GM15510 (cell line): ENCODE measurements around the gene TMPRSS13.

ENCODE experiments used
- POLR2A ChIP-seq: IDR thresholded peaks from 3 replicates; pipeline ENCODE4 v1.6.1; 2011; ENCODE audit warnings: borderline replicate concordance; ENCODE audit not compliant: insufficient read length; ENCODE audit errors: extremely low read depth

The TMPRSS13 gene

GRCh38 chr11:117929142-117929915 lies at the start of gene TMPRSS13:
TSS of gene TMPRSS13 (minus strand) at chr11:117929402. CDS start at chr11:117929307, 95 bp downstream.
- no peak for TF ChIP-seq POLR2A

DNA sequence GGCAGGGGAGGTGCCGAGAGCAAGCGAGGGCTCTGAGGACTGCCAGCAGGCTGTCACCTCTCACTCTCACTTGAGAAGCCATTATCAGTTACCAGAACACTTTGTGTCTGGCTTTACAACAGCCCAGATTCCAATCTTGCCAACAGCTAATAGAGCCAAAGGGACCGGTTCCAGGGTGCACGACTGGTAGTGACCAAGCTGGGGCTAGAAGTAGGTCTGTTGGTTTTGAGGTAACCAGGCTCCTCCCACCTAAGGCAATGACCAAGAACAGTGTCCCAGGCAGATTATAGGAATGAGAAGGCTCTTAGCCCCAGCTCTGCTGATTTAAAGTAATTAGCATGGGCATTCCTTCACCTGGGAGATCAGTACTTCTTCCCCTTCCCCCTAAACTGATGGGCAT lies 49.8 kb upstream of the TMPRSS13 start:
- no peak for TF ChIP-seq POLR2A

DNA sequence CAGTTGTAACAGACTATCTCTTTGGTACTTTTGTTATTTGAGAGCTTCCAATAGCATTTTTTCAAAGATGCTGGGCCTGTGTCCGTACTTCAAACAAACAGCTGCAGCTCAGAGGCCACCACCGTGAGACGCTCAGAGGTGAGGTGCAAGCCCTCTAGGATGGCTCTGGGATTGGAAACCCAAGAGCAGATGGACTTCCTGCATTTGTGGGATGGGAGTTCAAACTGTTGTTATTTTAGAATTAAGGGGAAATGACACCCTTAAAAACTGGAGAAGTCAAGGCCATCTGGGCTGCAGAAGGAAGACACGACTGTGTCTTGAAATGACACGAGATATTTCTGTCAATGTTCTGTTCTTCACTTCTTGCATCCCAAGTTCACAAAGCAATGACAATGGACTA lies 47.8 kb upstream of the TMPRSS13 start:
- TF ChIP-seq POLR2A: no peak

DNA sequence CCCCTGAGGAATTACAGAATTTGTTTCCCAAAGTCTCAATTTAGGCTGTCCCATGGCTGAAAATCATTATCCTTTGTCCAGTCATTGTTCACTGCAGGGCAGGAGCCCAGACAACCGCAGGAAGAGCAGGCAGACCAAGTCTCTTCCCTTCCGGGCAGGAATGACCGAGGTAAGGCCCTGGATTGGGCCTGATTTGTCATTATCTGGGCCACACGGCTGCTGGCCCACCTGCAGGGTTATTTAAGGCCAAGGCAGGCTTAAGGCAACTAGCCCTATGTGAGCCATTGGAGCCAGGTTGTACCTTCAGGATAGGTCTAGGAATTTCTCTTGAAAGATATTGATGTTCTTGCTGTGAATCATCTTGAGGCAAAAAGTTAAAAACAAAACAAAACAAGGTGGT lies 47.2 kb upstream of the TMPRSS13 start:
- TF ChIP-seq POLR2A: no peak

GRCh38 chr11:117973503-117973860 lies 44.3 kb upstream of the TMPRSS13 start:
- no peak for TF ChIP-seq POLR2A

DNA sequence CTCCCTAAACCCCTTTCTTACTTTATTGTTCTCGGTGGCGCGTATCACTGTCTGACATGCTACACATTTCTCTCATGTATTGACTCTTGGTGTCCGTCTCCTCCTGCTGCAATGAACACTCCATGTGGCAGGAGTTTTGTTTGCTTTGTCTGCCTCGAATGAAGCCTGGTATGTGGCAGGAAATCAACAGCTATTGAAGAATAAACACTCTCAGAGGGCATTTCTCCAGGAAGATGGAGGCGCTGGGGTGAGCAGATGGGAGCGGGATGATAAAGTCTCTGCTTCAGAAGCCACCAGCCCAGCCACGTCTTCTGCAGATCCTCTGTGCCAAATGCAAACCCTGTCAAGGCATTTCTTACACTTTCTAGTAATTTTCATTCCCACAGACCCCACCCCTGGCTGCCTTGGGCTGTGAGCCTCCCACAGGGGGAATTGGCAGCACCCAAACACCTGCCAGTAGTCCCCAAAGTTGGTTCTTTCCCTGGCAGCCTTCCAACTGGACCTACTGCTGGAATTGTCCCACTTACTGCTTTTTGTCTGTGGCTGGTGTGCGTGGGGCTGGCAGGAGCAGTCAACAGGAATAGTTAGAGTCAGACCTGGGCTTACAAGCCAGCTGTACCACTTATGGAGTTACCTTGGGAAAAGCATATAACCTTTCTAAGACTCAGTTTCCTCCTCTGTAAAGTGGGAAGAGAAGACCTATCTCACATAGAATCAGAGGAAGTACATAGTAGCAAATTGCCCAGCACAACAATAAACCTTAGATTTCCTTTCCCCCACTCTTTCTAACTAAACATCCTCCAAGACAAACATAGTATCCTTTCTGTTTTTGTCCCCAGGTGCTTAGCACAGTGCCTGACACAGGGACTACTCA lies 43.7 kb upstream of the TMPRSS13 start:
- no peak for TF ChIP-seq POLR2A

- no peak for TF ChIP-seq POLR2A
Observed at GRCh38 chr11:117972044-117972443, 42.8 kb upstream of the TMPRSS13 start.

DNA sequence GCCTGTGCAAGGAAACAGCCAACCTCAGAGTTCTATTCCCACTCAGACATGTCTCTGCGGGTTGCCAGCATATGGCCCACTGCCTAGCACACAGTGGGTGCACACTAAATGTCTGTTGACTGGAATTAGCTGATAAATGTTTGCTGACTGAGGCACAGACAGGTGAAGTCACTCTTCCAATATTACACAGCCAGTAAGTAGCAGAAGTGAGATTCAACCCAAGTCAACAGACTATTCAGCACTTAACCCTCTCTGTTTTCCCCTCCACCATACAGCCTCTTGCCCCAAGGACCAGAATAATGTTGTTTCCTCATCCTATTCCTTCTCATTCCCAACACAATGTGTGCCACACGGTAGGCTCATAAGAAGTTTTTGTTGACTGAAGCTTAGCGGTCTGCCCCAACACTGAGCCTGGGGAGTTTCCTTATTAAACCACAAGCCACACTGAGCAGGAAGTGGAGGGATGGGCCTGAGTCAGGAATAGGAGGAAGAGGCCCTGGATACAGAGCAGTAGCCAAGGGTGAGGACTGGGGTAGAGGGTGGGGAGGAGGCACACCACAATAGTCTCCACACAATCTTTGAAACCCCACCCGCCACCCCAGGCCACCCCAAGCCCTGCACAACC lies 41.3 kb upstream of the TMPRSS13 start:
- TF ChIP-seq POLR2A: no peak

DNA sequence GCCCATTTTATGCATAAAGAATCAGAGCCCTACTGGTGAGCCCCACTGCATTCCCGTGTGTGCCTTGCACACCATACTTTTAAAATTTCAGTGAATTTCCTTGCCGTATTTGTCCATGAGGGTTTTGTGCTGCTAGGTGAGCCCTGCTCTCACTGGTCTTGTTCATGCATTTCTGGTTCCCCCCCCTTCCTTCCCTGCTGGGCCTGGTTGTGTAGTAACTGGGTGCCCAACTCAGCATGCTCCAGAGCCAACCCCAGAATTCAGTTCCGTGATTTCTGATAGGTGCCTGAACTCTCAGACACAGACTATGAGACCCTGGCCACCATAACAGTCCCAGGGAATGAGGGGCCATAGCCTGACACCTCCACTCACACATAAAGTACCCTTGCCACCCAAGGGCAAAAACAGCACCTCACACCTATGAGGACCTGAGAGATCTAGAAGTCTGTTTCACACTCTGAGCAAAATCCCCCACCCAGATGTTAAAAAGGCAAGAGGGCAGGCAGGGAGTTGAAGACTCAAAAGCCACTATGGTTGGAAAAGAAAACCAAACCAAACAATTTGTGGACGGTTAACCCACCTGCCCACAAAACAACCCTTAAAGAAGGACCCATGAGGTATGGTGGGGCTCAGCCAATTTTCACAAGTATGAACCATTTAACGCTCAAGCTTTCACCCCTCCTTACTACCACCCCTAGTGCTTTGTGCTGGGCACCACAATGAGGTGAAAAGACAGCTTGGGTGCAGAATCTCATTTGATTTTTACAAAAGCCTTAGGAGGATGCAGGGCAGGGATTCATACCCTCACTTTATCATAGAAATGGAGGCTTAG lies 40.2 kb upstream of the TMPRSS13 start:
- TF ChIP-seq POLR2A: no peak

DNA sequence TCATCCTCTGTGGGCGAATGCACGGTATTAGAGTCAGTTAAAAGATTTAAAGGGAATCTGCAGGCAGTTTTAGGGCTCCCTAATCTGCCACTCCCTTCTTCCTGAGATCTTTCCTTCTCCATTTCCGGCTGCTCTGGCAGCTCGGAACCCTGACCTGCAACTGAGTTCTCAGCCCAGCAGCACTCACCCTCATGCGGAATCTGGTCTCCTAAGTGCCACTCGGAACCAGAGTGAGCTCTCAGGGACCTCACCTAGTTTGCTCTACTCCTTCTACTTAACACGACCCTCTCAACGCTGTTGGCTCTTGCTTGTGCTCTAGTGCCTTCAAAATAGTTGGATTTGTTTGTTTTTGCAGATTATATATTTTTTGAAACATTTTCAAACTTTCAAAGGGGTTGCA lies 37.7 kb upstream of the TMPRSS13 start:
- TF ChIP-seq POLR2A: no peak

DNA sequence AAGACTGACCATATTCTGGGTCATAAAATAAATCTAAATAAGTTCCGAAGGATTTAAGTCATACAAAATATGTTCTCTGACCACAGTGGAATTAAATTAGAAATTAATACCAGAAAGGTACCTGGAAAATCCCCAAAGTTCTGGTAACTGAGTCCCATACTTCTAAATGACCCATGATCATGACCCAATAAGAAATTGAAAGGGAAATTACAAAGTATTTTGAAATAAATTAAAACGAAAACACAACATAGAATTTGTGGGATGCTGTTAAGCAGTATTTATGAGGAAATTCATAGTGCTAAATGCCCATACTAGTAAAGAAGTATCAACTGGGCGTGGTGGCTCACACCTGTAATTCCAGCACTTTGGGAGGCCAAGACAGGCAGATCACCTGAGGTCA lies 33.6 kb upstream of the TMPRSS13 start:
- TF ChIP-seq POLR2A: no peak

DNA sequence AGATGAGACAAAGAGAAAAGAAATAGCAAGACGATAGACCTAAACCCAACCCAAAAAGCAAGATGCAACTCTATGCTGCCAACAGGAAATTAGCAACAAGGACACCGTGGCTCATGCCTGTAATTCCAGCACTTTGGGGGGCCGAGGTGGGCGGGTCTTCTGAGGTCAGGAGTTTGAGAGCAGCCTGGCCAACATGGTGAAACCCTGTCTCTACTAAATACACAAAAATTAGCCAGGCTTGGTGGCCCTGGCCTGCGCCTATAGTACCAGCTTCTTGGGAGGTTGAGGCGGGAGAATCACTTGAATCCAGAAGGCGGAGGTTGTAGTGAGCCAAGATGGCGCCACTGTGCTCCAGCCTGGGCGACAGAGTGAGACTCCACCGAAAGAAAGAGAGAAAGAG lies 32.7 kb upstream of the TMPRSS13 start:
- TF ChIP-seq POLR2A: no peak

GRCh38 chr11:117960406-117960805 lies 31.2 kb upstream of the TMPRSS13 start:
- TF ChIP-seq POLR2A: no peak

- no peak for TF ChIP-seq POLR2A
Observed at GRCh38 chr11:117959438-117960149, 30.4 kb upstream of the TMPRSS13 start.
